Right ventricle myocardium inferior (tissue), 1 donor: ENCODE measurements around the gene METTL16. TPM values are rescaled to one million over a fixed set of nuclear protein-coding genes. Genes with fewer than 3 reads are reported as not detected.
"Not testable (repeated sequence)": the region's sequence is repeated elsewhere in the genome, so short reads cannot be mapped to it uniquely, and the experiment has no call there.

Source experiments
- ATAC-seq: fragments of 200-7000 bp; cut with Tn5 transposase; one replicate; pipeline ENCODE4 v1.9.1; 2020; ENCODE audit warnings: mild to moderate bottlenecking, moderate library complexity
- DNase-seq: peaks from one replicate; pipeline ENCODE4 v3.0.0; 2021; ENCODE audit errors: missing footprints
- intact Hi-C: fragments of 100-400 bp; cut with DNase I; formaldehyde crosslinking; loops from one replicate; pipeline ENCODE4 v1.11.0; 2022
- total RNA-seq: library from RNA; stranded (reverse); fragmentation: NEBNext Ultra II Directional; extraction: Animal tissue kit (Norgen Biotek cat#: 25700); gene quantifications from one replicate; pipeline ENCODE4 v1.2.1, GENCODE V29; 2021
- donor health status: DM: no; HTN: yes; CAD: no; lungs with severe emphysema.

METTL16 gene
- total RNA-seq, 1 donor from 2014 or later, result 20.1 TPM

- DNase-seq (no peak), ATAC-seq (no peak)
- intact Hi-C loops, result no loop called here
Observed at GRCh38 chr17:2508035-2508434, 3.7 kb downstream of the METTL16 start.

- DNase-seq, intact Hi-C loops, ATAC-seq: not testable (repeated sequence)
Observed at GRCh38 chr17:2507015-2507414, 4.7 kb downstream of the METTL16 start.

GRCh38 chr17:2503627-2504026, 8.1 kb downstream of the METTL16 start:
- no peak for ATAC-seq

GRCh38 chr17:2502871-2503580, 8.7 kb downstream of the METTL16 start:
- intact Hi-C loops, result no loop called here
- DNase-seq, result no peak
- ATAC-seq, result no peak

More at GRCh38 chr17:2503627-2504026, 8.1 kb downstream of the METTL16 start:
- intact Hi-C loops, result no loop called here
- DNase-seq, result no peak

GRCh38 chr17:2500446-2500845, 11.2 kb downstream of the METTL16 start:
- no peak for ATAC-seq
- intact Hi-C loops, result no loop called here
- DNase-seq, result no peak

GRCh38 chr17:2489286-2489685, 22.4 kb downstream of the METTL16 start:
- intact Hi-C loops, result loop anchor here (10.0 kb wide), 2 partner anchors 106 to 196 kb away; partner anchors contain the start of gene PAFAH1B1
- DNase-seq, ATAC-seq: not testable (repeated sequence)

- ATAC-seq, result no peak
- DNase-seq, result no peak
- intact Hi-C loops, result loop anchor here (10.0 kb wide), 2 partner anchors 107 to 197 kb away; partner anchors contain the start of gene PAFAH1B1
Observed at GRCh38 chr17:2487306-2487705, 24.4 kb downstream of the METTL16 start.

GRCh38 chr17:2486709-2487108, 25.0 kb downstream of the METTL16 start:
- not testable (repeated sequence) for DNase-seq, ATAC-seq
- intact Hi-C loops, result loop anchor here (10.0 kb wide), 2 partner anchors 108 to 198 kb away; partner anchors contain the start of gene PAFAH1B1

- intact Hi-C loops, result loop anchor here (10.0 kb wide), 2 partner anchors 109 to 199 kb away; partner anchors contain the start of gene PAFAH1B1
- ATAC-seq (no peak), DNase-seq (no peak)
Observed at GRCh38 chr17:2485970-2486369, 25.7 kb downstream of the METTL16 start.

- DNase-seq, result no peak
- peak; percentile 28 for ATAC-seq
- intact Hi-C loops, result loop anchor here (10.0 kb wide), 2 partner anchors 109 to 199 kb away; partner anchors contain the start of gene PAFAH1B1
Observed at GRCh38 chr17:2485543-2485942, 26.1 kb downstream of the METTL16 start.

- intact Hi-C loops, result loop anchor here (10.0 kb wide), 2 partner anchors 110 to 200 kb away; partner anchors contain the start of gene PAFAH1B1
- no peak for DNase-seq
- no peak for ATAC-seq
Observed at GRCh38 chr17:2484876-2485275, 26.8 kb downstream of the METTL16 start.

GRCh38 chr17:2483084-2483483, 28.6 kb downstream of the METTL16 start:
- ATAC-seq, result no peak
- intact Hi-C loops, result loop anchor here (10.0 kb wide), 2 partner anchors 112 to 202 kb away; partner anchors contain the start of gene PAFAH1B1
- DNase-seq, result no peak

GRCh38 chr17:2482218-2482617, 29.5 kb downstream of the METTL16 start:
- DNase-seq (no peak), ATAC-seq (no peak)
- intact Hi-C loops, result loop anchor here (10.0 kb wide), 2 partner anchors 113 to 203 kb away; partner anchors contain the start of gene PAFAH1B1

- intact Hi-C loops, result loop anchor here (10.0 kb wide), 2 partner anchors 113 to 203 kb away; partner anchors contain the start of gene PAFAH1B1
- ATAC-seq (no peak), DNase-seq (no peak)
Observed at GRCh38 chr17:2481760-2482159, 29.9 kb downstream of the METTL16 start.

GRCh38 chr17:2478458-2478857, 33.2 kb downstream of the METTL16 start:
- no peak for ATAC-seq
- no peak for DNase-seq
- intact Hi-C loops, result no loop called here

GRCh38 chr17:2475056-2475455, 36.6 kb downstream of the METTL16 start:
- ATAC-seq (no peak), DNase-seq (no peak)
- intact Hi-C loops, result no loop called here

- intact Hi-C loops, result no loop called here
- no peak for ATAC-seq
- no peak for DNase-seq
Observed at GRCh38 chr17:2474371-2474770, 37.3 kb downstream of the METTL16 start.

- no peak for ATAC-seq
- intact Hi-C loops, result no loop called here
Observed at GRCh38 chr17:2468270-2468669, 43.4 kb downstream of the METTL16 start.

GRCh38 chr17:2466931-2467330, 44.8 kb downstream of the METTL16 start:
- DNase-seq (no peak), ATAC-seq (no peak)
- intact Hi-C loops, result no loop called here

More at GRCh38 chr17:2468270-2468669, 43.4 kb downstream of the METTL16 start:
- no peak for DNase-seq

- intact Hi-C loops, result no loop called here
- no peak for ATAC-seq
Observed at GRCh38 chr17:2462481-2462880, 49.2 kb downstream of the METTL16 start.

More at GRCh38 chr17:2462481-2462880, 49.2 kb downstream of the METTL16 start:
- no peak for DNase-seq
